HepG2 (cell line): ENCODE measurements around the gene PRKAR1B. TPM values are rescaled to one million over a fixed set of nuclear protein-coding genes. Genes with fewer than 3 reads are reported as not detected.
A peak's percentile ranks its signal among the peaks of the same experiment; 100 is the strongest.

Experiments used
- DMAP1 ChIP-seq: IDR thresholded peaks from 2 replicates; pipeline ENCODE4 v1.6.1; 2016
- GATA4 ChIP-seq: sonication (generic); IDR thresholded peaks from 2 replicates; pipeline ENCODE4 v1.6.1; 2016; ENCODE audit warnings: antibody characterized with exemption, low read depth, borderline replicate concordance
- ISL2 ChIP-seq: sonication (generic); formaldehyde crosslinking; IDR thresholded peaks from 2 replicates; pipeline ENCODE4 v1.5.0; 2020; ENCODE audit warnings: missing genetic modification reagents
- KAT7 ChIP-seq: IDR thresholded peaks from 2 replicates; pipeline ENCODE4 v1.6.1; 2018; ENCODE audit warnings: borderline replicate concordance, missing compliant biosample characterization
- MAFF ChIP-seq: IDR thresholded peaks from 2 replicates; pipeline ENCODE4 v1.6.1; 2011; ENCODE audit warnings: low read depth, low read length, improper control_type of control experiment
- MED13 ChIP-seq: sonication (generic); formaldehyde crosslinking; IDR thresholded peaks from 2 replicates; pipeline ENCODE4 v1.5.0; 2020; ENCODE audit warnings: missing genetic modification reagents
- RNF2 ChIP-seq: fragments of 450-650 bp; conservative IDR thresholded peaks from 2 replicates; pipeline ENCODE4 v1.6.1; 2016; ENCODE audit warnings: low read depth
- SRF ChIP-seq: IDR thresholded peaks from 2 replicates; pipeline ENCODE4 v1.6.1; 2011; ENCODE audit warnings: mild to moderate bottlenecking, low read depth, low read length, moderate library complexity
- STAG1 ChIP-seq: sonication (generic); formaldehyde crosslinking; IDR thresholded peaks from 2 replicates; pipeline ENCODE4 v1.4.0; 2020; ENCODE audit warnings: missing genetic modification reagents
- ZFX ChIP-seq: sonication (generic); formaldehyde crosslinking; IDR thresholded peaks from 2 replicates; pipeline ENCODE4 v1.4.0; 2020; ENCODE audit warnings: mild to moderate bottlenecking, low read depth, missing genetic modification reagents, moderate library complexity
- ZMYM3 ChIP-seq: sonication (generic); formaldehyde crosslinking; IDR thresholded peaks from 2 replicates; pipeline ENCODE4 v1.5.1; 2020; ENCODE audit warnings: mild to moderate bottlenecking, missing genetic modification reagents
- ZNF317 ChIP-seq: sonication (generic); formaldehyde crosslinking; IDR thresholded peaks from 2 replicates; pipeline ENCODE4 v1.5.0; 2020; ENCODE audit warnings: mild to moderate bottlenecking, missing genetic modification reagents
- ZNF431 ChIP-seq: sonication (generic); formaldehyde crosslinking; IDR thresholded peaks from 2 replicates; pipeline ENCODE4 v1.9.0; 2022; ENCODE audit warnings: missing genetic modification reagents, low read depth, mild to moderate bottlenecking, borderline replicate concordance
- ZNF616 ChIP-seq: sonication (generic); formaldehyde crosslinking; IDR thresholded peaks from 2 replicates; pipeline ENCODE4 v1.5.0; 2020; ENCODE audit warnings: low read depth, mild to moderate bottlenecking, missing genetic modification reagents
- ZNF761 ChIP-seq: sonication (generic); formaldehyde crosslinking; conservative IDR thresholded peaks from 2 replicates; pipeline ENCODE4 v1.4.0; 2020; ENCODE audit warnings: mild to moderate bottlenecking, missing genetic modification reagents
- ZNF83 ChIP-seq: sonication (generic); formaldehyde crosslinking; IDR thresholded peaks from 2 replicates; pipeline ENCODE4 v1.4.0; 2020; ENCODE audit warnings: missing genetic modification reagents, mild to moderate bottlenecking, borderline replicate concordance
- ZNF850 ChIP-seq: sonication (generic); formaldehyde crosslinking; conservative IDR thresholded peaks from 2 replicates; pipeline ENCODE4 v1.9.0; 2021; ENCODE audit warnings: mild to moderate bottlenecking, missing genetic modification reagents
- polyA plus RNA-seq, 8 experiments: library from polyadenylated mRNA; depleted of rRNA in 3 of 8; stranded (reverse) in 7 of 8; unstranded in 1 of 8; fragments of >200 nt; fragmentation: Illumina TruSeq in 4 of 8; extraction: Trizol in 4 of 8; gene quantifications; 2 replicates each; pipeline versions ENCODE4 v1.2.1 to v1.2.3, GENCODE V29; 2011 to 2016; ENCODE audit warnings: low read depth in 4 of 8, missing spikeins in 1 of 8, mixed read lengths in 1 of 8; ENCODE audit not compliant: insufficient read depth in 1 of 8
- total RNA-seq, 5 experiments: library from RNA; depleted of rRNA; stranded (reverse); fragments of >200 nt; fragmentation: Illumina TruSeq; extraction: Trizol; gene quantifications; 2 replicates each; pipeline ENCODE4 v1.2.3, GENCODE V29; 2016; ENCODE audit warnings: low read depth in 1 of 5
- TF ChIP-seq, protein P1 (sequence below): sonication (generic); formaldehyde crosslinking; IDR thresholded peaks from 2 replicates; pipeline ENCODE4 v1.8.0; 2022; ENCODE audit warnings: mild to moderate bottlenecking, missing genetic modification reagents, moderate library complexity
- TF ChIP-seq, protein P2 (sequence below): sonication (generic); formaldehyde crosslinking; IDR thresholded peaks from 2 replicates; pipeline ENCODE4 v1.8.0; 2022; ENCODE audit warnings: missing genetic modification reagents, mild to moderate bottlenecking, inconsistent platforms, borderline replicate concordance
- TF ChIP-seq, protein P3 (sequence below): sonication (generic); formaldehyde crosslinking; IDR thresholded peaks from 2 replicates; pipeline ENCODE4 v1.4.0; 2020; ENCODE audit warnings: missing genetic modification reagents
- TF ChIP-seq, protein P4 (sequence below): sonication (generic); formaldehyde crosslinking; IDR thresholded peaks from 2 replicates; pipeline ENCODE4 v1.5.1; 2020; ENCODE audit warnings: missing genetic modification reagents, mild to moderate bottlenecking, borderline replicate concordance
- TF ChIP-seq, protein P5 (sequence below): sonication (generic); formaldehyde crosslinking; IDR thresholded peaks from 2 replicates; pipeline ENCODE4 v1.5.0; 2020; ENCODE audit warnings: missing genetic modification reagents, mild to moderate bottlenecking, borderline replicate concordance
- TF ChIP-seq, protein P6 (sequence below): sonication (generic); IDR thresholded peaks from 2 replicates; pipeline ENCODE4 v1.6.1; 2016; ENCODE audit warnings: low read depth, borderline replicate concordance

Gene PRKAR1B
- total and polyA plus RNA-seq, 2 of the 13 experiments (the other 11 are each of a cell fraction or from before 2014, with no cell fraction given): 7.9 to 28.2 TPM

DNA sequence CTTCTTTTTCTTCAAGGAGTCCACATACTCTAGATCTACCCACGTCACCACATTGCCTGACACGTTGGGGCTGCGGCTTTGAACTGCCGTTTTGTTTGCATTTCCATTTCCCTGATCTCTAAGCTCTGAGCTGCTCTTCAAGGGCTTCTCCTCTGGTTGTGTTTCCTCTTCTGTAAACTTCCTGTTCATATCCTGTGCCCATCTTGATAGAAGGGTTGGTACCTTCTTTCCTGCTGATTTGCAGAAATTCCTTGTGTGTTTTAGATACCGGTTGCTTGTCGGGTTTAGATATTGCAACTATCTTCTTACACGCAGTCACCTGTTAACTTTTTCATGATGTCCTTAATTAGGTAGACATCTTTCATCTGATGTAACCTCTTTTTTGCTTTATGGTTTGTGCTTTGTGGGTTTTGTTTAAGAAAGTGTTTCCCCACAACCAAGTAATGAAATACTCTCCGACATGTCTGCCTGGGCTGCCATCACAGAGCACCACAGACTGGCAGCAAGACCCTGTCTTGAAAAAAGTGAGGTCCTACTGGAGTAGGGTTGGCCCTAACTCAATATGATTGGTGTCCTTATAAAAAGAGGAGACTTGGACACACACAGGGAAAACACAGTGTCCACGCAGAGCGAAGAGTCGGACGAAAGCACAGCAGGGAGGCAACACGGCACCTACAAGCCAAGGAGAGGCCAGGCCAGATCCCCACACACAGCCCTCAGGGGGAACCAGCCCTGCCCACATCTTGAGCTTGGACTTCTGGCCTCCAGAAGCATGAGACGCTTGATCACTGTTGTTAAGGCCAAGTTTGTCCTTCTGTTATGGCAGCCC lies 108.3 kb downstream of the PRKAR1B start (continued):
- TF ChIP-seq, protein P1, sequence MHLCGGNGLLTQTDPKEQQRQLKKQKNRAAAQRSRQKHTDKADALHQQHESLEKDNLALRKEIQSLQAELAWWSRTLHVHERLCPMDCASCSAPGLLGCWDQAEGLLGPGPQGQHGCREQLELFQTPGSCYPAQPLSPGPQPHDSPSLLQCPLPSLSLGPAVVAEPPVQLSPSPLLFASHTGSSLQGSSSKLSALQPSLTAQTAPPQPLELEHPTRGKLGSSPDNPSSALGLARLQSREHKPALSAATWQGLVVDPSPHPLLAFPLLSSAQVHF (CRISPR knock-in tag): no peak
- TF ChIP-seq MED13 (CRISPR knock-in tag): no peak
- TF ChIP-seq ZNF83 (CRISPR knock-in tag): 0 out of 2 replicates have a peak, but pooled peaks have one; percentile 48
- TF ChIP-seq ZNF431: no peak
- TF ChIP-seq, protein P2, sequence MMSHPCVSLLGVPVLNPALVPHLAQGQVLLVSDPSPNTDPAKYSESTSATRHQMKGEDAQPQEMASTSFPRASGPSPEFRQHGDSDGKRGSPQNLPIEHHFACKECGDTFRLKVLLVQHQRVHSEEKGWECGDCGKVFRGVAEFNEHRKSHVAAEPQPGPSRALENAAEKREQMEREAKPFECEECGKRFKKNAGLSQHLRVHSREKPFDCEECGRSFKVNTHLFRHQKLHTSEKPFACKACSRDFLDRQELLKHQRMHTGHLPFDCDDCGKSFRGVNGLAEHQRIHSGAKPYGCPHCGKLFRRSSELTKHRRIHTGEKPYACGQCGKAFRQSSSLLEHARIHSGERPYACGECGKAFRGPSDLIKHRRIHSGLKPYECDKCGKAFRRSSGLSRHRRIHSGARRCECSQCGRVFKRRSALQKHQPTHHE (CRISPR knock-in tag): no peak
- TF ChIP-seq GATA4: peak; percentile 77; the same call in 1 of the 2 replicates
- TF ChIP-seq ZNF761 (CRISPR knock-in tag): no peak
- TF ChIP-seq ISL2 (CRISPR knock-in tag): peak; percentile 22; the same call in 1 of the 2 replicates
- no peak for TF ChIP-seq STAG1 (CRISPR knock-in tag)
- no peak for TF ChIP-seq DMAP1 (CRISPR knock-in tag)
- no peak for TF ChIP-seq RNF2
- TF ChIP-seq KAT7: no peak
- peak; percentile 65 for TF ChIP-seq MAFF
- TF ChIP-seq, protein P3, sequence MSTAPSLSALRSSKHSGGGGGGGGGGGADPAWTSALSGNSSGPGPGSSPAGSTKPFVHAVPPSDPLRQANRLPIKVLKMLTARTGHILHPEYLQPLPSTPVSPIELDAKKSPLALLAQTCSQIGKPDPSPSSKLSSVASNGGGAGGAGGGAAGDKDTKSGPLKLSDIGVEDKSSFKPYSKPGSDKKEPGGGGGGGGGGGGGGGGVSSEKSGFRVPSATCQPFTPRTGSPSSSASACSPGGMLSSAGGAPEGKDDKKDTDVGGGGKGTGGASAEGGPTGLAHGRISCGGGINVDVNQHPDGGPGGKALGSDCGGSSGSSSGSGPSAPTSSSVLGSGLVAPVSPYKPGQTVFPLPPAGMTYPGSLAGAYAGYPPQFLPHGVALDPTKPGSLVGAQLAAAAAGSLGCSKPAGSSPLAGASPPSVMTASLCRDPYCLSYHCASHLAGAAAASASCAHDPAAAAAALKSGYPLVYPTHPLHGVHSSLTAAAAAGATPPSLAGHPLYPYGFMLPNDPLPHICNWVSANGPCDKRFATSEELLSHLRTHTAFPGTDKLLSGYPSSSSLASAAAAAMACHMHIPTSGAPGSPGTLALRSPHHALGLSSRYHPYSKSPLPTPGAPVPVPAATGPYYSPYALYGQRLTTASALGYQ: peak; percentile 37; the same call in 1 of the 2 replicates
- TF ChIP-seq ZNF616 (CRISPR knock-in tag): no peak
- TF ChIP-seq, protein P4, sequence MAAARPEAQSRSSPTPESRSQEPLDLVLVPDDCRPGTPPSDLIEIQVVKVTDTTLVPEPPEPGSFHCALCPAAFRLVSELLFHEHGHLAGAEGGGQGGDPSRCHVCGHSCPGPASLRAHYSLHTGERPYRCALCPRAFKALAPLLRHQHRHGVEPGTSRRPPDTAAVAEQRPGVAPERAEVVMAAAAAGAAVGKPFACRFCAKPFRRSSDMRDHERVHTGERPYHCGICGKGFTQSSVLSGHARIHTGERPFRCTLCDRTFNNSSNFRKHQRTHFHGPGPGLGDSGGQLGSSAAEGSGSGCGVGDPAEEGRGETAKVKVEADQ (CRISPR knock-in tag): no peak
- TF ChIP-seq, protein P5, sequence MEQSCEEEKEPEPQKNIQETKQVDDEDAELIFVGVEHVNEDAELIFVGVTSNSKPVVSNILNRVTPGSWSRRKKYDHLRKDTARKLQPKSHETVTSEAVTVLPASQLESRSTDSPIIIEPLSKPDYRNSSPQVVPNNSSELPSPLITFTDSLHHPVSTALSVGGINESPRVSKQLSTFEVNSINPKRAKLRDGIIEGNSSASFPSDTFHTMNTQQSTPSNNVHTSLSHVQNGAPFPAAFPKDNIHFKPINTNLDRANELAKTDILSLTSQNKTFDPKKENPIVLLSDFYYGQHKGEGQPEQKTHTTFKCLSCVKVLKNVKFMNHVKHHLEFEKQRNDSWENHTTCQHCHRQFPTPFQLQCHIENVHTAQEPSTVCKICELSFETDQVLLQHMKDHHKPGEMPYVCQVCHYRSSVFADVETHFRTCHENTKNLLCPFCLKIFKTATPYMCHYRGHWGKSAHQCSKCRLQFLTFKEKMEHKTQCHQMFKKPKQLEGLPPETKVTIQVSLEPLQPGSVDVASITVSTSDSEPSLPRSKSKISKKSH (CRISPR knock-in tag): no peak
- TF ChIP-seq, protein P6, sequence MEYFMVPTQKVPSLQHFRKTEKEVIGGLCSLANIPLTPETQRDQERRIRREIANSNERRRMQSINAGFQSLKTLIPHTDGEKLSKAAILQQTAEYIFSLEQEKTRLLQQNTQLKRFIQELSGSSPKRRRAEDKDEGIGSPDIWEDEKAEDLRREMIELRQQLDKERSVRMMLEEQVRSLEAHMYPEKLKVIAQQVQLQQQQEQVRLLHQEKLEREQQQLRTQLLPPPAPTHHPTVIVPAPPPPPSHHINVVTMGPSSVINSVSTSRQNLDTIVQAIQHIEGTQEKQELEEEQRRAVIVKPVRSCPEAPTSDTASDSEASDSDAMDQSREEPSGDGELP: peak; percentile 17; the same call in 1 of the 2 replicates
- TF ChIP-seq ZMYM3 (CRISPR knock-in tag): no peak
- no peak for TF ChIP-seq SRF
- TF ChIP-seq ZNF317 (CRISPR knock-in tag): peak; percentile 94
- no peak for TF ChIP-seq ZFX (CRISPR knock-in tag)
- TF ChIP-seq ZNF850 (CRISPR knock-in tag): no peak
